CD4-positive, alpha-beta T cell (primary cell): ENCODE results near the gene PTPRO. TPM values are rescaled to one million over a fixed set of nuclear protein-coding genes. Genes with fewer than 3 reads are reported as not detected.

ENCODE experiments used
- ATAC-seq: fragments of 200-7000 bp; cut with Tn5 transposase; one replicate; pipeline ENCODE4 v1.10.0; 2022; ENCODE audit warnings: mild to moderate bottlenecking; ENCODE audit not compliant: poor library complexity
- CTCF ChIA-PET: fragments of 350-600 bp; sonication (Branson Sonifier 250); formaldehyde crosslinking; loops from one replicate; lab custom pipeline; 2021; ENCODE audit warnings: antibody characterized with exemption, inconsistent platforms; lab: Charles Lee
- POLR2A ChIA-PET: fragments of 350-600 bp; sonication (Branson Sonifier 250); formaldehyde crosslinking; loops from one replicate; lab custom pipeline; 2021; ENCODE audit warnings: antibody characterized with exemption, inconsistent platforms; lab: Charles Lee
- DNase-seq, 14 experiments: peaks; one replicate each; pipeline ENCODE4 v3.0.0-alpha.2; 2013 to 2020; ENCODE audit warnings: mixed read lengths in 2 of 14
- H3K27ac ChIP-seq, 2 donors: one replicate each; pipeline versions ENCODE4 v1.5.1 to v1.7.0; 2013; ENCODE audit warnings: low read length in 2 of 2, low read depth in 1 of 2, mild to moderate bottlenecking in 1 of 2
- H3K27me3 ChIP-seq, 2 experiments: 1 replicate in 1 of 2; 2 replicates in 1 of 2; pipeline versions ENCODE4 v1.6.1 to v1.7.0; 2013; ENCODE audit warnings: low read length in 2 of 2, control low read depth in 1 of 2, mild to moderate bottlenecking in 1 of 2, moderate library complexity in 1 of 2; ENCODE audit not compliant: insufficient read depth in 2 of 2, control insufficient read depth in 1 of 2
- H3K36me3 ChIP-seq: one replicate; pipeline ENCODE4 v1.6.1; 2013; ENCODE audit warnings: low read length, control low read depth; ENCODE audit not compliant: insufficient read depth
- H3K4me1 ChIP-seq: one replicate; pipeline ENCODE4 v1.6.1; 2013; ENCODE audit warnings: low read length, control low read depth; ENCODE audit not compliant: insufficient read depth
- H3K4me3 ChIP-seq: one replicate; pipeline ENCODE4 v1.5.1; 2013; ENCODE audit warnings: mild to moderate bottlenecking, low read length, moderate library complexity
- H3K9me3 ChIP-seq, 2 experiments: 1 replicate in 1 of 2; 2 replicates in 1 of 2; pipeline versions ENCODE4 v1.6.1 to v1.7.0; 2013; ENCODE audit warnings: low read length in 2 of 2, mild to moderate bottlenecking in 2 of 2, control low read depth in 1 of 2, moderate library complexity in 1 of 2; ENCODE audit not compliant: control insufficient read depth in 1 of 2, insufficient read depth in 1 of 2
- H3K27ac Mint-ChIP-seq: one replicate; pipeline ENCODE4 v1.8.0; 2020; ENCODE audit warnings: mixed read lengths
- H3K27me3 Mint-ChIP-seq: one replicate; pipeline ENCODE4 v1.8.0; 2021; ENCODE audit warnings: mixed read lengths
- H3K36me3 Mint-ChIP-seq: one replicate; pipeline ENCODE4 v1.8.0; 2021; ENCODE audit warnings: low read depth, mixed read lengths
- H3K4me1 Mint-ChIP-seq: one replicate; pipeline ENCODE4 v1.8.0; 2021; ENCODE audit warnings: low read depth, mixed read lengths
- H3K4me3 Mint-ChIP-seq: one replicate; pipeline ENCODE4 v1.8.0; 2020; ENCODE audit warnings: mild to moderate bottlenecking, mixed read lengths
- H3K9me3 Mint-ChIP-seq: one replicate; pipeline ENCODE4 v1.8.0; 2020; ENCODE audit warnings: mixed read lengths
- CTCF ChIP-seq: fragments of 200-600 bp; IDR thresholded peaks from one replicate; pipeline ENCODE4 v1.8.0; 2022; ENCODE audit warnings: antibody characterized with exemption, mild to moderate bottlenecking
- intact Hi-C, 2 experiments: fragments of 100-400 bp; cut with DNase I in 1 of 2; cut with micrococcal nuclease in 1 of 2; formaldehyde crosslinking; loops; one replicate each; pipeline versions ENCODE4 v1.15.1 to v1.9.0; 2023 to 2025; cut with DNase I, micrococcal nuclease
- total RNA-seq, 174 experiments: library from RNA in 2 of 174; stranded (reverse) in 2 of 174; gene quantifications; one replicate each; pipeline ENCODE4 v1.2.3 and lab custom pipeline; 2021 to 2026

Gene PTPRO
- total RNA-seq, 2 experiments from 2014 or later = 2.1 to 2.8 TPM

- Mint-ChIP-seq H3K27me3 (peaks cover 63% of the 10 kb centered on the region), H3K4me3 (no peak overlapping the region), H3K27ac (no peak overlapping the region), H3K9me3 (no peaks in the 10 kb centered on the region), H3K36me3 (no peaks in the 10 kb centered on the region), H3K4me1 (no peaks in the 10 kb centered on the region)
- ATAC-seq (no peak), DNase-seq (no peak)
- CTCF ChIA-PET = no interaction called here
- Histone ChIP-seq H3K4me3 (no peak overlapping the region), H3K9me3 (no peaks in the 10 kb centered on the region), H3K36me3 (no peaks in the 10 kb centered on the region), H3K27ac (no peak overlapping the region), H3K4me1 (no peaks in the 10 kb centered on the region), H3K27me3 (peaks cover 0 to 3% of the 10 kb centered on the region in 2 experiments)
- TF ChIP-seq CTCF = no peak
- POLR2A ChIA-PET = no interaction called here
- intact Hi-C loops = no loop called here
Measured at GRCh38 chr12:15329891-15330290, 7.6 kb downstream of the PTPRO start.

- H3K9me3 Mint-ChIP-seq = no peaks in the 10 kb centered on the region
Measured at GRCh38 chr12:15334225-15334624, 11.9 kb downstream of the PTPRO start.

GRCh38 chr12:15335959-15336358 is 13.7 kb downstream of the PTPRO start:
- TF ChIP-seq CTCF = no peak
- ATAC-seq (no peak), DNase-seq (no peak)
- H3K36me3 Mint-ChIP-seq = no peaks in the 10 kb centered on the region
- no peaks in the 10 kb centered on the region for H3K4me1 Mint-ChIP-seq
- ChIA-PET POLR2A (interaction anchor here (0.6 kb wide), 1 partner anchor 1292 kb away, joined by 5 read pairs; no protein-coding TSS in a partner anchor), CTCF (no interaction called here)
- peaks cover 44% of the 10 kb centered on the region for H3K27me3 Mint-ChIP-seq
- intact Hi-C loops = loop anchor here in 1 of 2 experiments (5.0 kb wide), 1 partner anchor 161 kb away; no protein-coding TSS in a partner anchor
- H3K27ac Mint-ChIP-seq = no peak overlapping the region
- no peak overlapping the region for H3K27ac ChIP-seq
- H3K27me3 ChIP-seq = peaks cover 0 to 3% of the 10 kb centered on the region in 2 experiments
- no peaks in the 10 kb centered on the region for H3K4me1 ChIP-seq
- no peaks in the 10 kb centered on the region for H3K9me3 ChIP-seq
- no peak overlapping the region for H3K4me3 Mint-ChIP-seq
- H3K36me3 ChIP-seq = no peaks in the 10 kb centered on the region
- no peak overlapping the region for H3K4me3 ChIP-seq
- no peaks in the 10 kb centered on the region for H3K9me3 Mint-ChIP-seq

More at GRCh38 chr12:15334225-15334624, 11.9 kb downstream of the PTPRO start:
- no peak overlapping the region for H3K27ac Mint-ChIP-seq
- H3K27me3 Mint-ChIP-seq = peaks cover 50% of the 10 kb centered on the region
- Histone ChIP-seq H3K27me3 (peaks cover 0 to 3% of the 10 kb centered on the region in 2 experiments), H3K4me1 (no peaks in the 10 kb centered on the region), H3K4me3 (no peak overlapping the region), H3K9me3 (no peaks in the 10 kb centered on the region), H3K27ac (no peak overlapping the region), H3K36me3 (no peaks in the 10 kb centered on the region)
- ChIA-PET CTCF (no interaction called here), POLR2A (no interaction called here)
- no peak overlapping the region for H3K4me3 Mint-ChIP-seq
- TF ChIP-seq CTCF = no peak
- no peak for ATAC-seq
- no peak for DNase-seq
- intact Hi-C loops = no loop called here
- H3K36me3 Mint-ChIP-seq = no peaks in the 10 kb centered on the region
- no peaks in the 10 kb centered on the region for H3K4me1 Mint-ChIP-seq
